Hematopoietic multipotent progenitor cell (in vitro differentiated cells): ENCODE results near the gene PPP4R1. TPM values are rescaled to one million over a fixed set of nuclear protein-coding genes. Genes with fewer than 3 reads are reported as not detected.
A peak's percentile ranks its signal among the peaks of the same experiment; 100 is the strongest.

Source experiments
- DNase-seq, 3 donors: peaks; one replicate each; pipeline ENCODE4 v3.0.0-alpha.2; 2011 to 2015; ENCODE audit warnings: low read depth in 2 of 3, low spot score in 2 of 3
- total RNA-seq: library from RNA; depleted of rRNA; stranded (reverse); fragments of >200 nt; gene quantifications from one replicate; pipeline ENCODE4 v1.2.3, GENCODE V29; 2012

The PPP4R1 gene
- total RNA-seq, 1 donor: 73.5 TPM

GRCh38 chr18:9557250-9557943, 57.0 kb downstream of the PPP4R1 start:
- DNase-seq: no peak

- DNase-seq: no peak
Measured at GRCh38 chr18:9552616-9553015, 61.7 kb downstream of the PPP4R1 start.

- DNase-seq: no peak
Measured at GRCh38 chr18:9552191-9552590, 62.2 kb downstream of the PPP4R1 start.

GRCh38 chr18:9550429-9550828, 63.9 kb downstream of the PPP4R1 start:
- DNase-seq: no peak

GRCh38 chr18:9549405-9549804, 65.0 kb downstream of the PPP4R1 start:
- DNase-seq: no peak

GRCh38 chr18:9547782-9548181, 66.6 kb downstream of the PPP4R1 start:
- DNase-seq: no peak

- DNase-seq: no peak
Measured at GRCh38 chr18:9546468-9546867, 67.9 kb downstream of the PPP4R1 start.

- DNase-seq: no peak
Measured at GRCh38 chr18:9545029-9545428, 69.3 kb downstream of the PPP4R1 start.

- no peak for DNase-seq
Measured at GRCh38 chr18:9542924-9543323, 71.4 kb downstream of the PPP4R1 start.

- DNase-seq: no peak
Measured at GRCh38 chr18:9539938-9540337, 74.4 kb downstream of the PPP4R1 start.

GRCh38 chr18:9539283-9539682, 75.1 kb downstream of the PPP4R1 start:
- DNase-seq: no peak

GRCh38 chr18:9537677-9538076, 76.7 kb downstream of the PPP4R1 start:
- no peak for DNase-seq

GRCh38 chr18:9536354-9537152, 77.8 kb downstream of the PPP4R1 start:
- DNase-seq: no peak

GRCh38 chr18:9535430-9535991, 78.8 kb downstream of the PPP4R1 start:
- no peak for DNase-seq

GRCh38 chr18:9534844-9535243, 79.5 kb downstream of the PPP4R1 start:
- no peak for DNase-seq

GRCh38 chr18:9531791-9532410, 82.5 kb downstream of the PPP4R1 start:
- no peak for DNase-seq

- DNase-seq: peak in 1 of 3 donors; percentile 5
Measured at GRCh38 chr18:9530226-9531009, 83.9 kb downstream of the PPP4R1 start.

GRCh38 chr18:9526458-9526857, 87.9 kb downstream of the PPP4R1 start:
- DNase-seq: no peak

- no peak for DNase-seq
Measured at GRCh38 chr18:9522952-9523351, 91.4 kb downstream of the PPP4R1 start.

GRCh38 chr18:9521770-9522169, 92.6 kb downstream of the PPP4R1 start:
- no peak for DNase-seq

- DNase-seq: peak in 1 of 3 donors; percentile 36
Measured at GRCh38 chr18:9520666-9521065, 93.7 kb downstream of the PPP4R1 start.
